ENCODE results near the gene CCDC178. TPM values are rescaled to one million over a fixed set of nuclear protein-coding genes. Genes with fewer than 3 reads are reported as not detected.
"Not testable (repeated sequence)": the region's sequence is repeated elsewhere in the genome, so short reads cannot be mapped to it uniquely, and the experiment has no call there.

Gene CCDC178
- total RNA-seq, 1 donor from 2014 or later = not detected

DNA sequence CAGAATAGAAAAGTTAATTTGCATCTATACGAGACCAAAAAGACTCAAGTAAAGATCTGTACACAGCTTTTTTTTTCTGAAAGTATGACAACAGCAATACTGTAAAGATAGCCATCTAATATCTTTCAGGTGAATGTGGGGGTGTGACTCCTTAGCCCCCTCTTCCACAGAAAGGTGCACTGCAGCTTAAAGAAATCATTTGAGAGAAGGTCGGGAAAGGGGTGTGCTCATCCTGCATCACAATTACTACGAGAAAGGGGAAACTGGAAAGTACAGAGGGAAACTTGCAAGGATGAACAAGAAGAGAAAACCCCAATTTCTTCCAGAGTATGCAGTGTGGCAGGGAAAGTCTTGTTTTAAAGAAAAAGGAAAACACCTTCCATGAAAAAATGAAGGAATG lies 255.6 kb downstream of the CCDC178 start:
- Mint-ChIP-seq H3K36me3 (ENCODE audit: unreplicated experiment) (no peaks in the 10 kb centered on the region), H3K27ac (ENCODE audit: unreplicated experiment) (no peak overlapping the region), H3K4me1 (ENCODE audit: unreplicated experiment) (no peaks in the 10 kb centered on the region), H3K4me3 (ENCODE audit: unreplicated experiment) (no peak overlapping the region), H3K9me3 (ENCODE audit: unreplicated experiment) (no peaks in the 10 kb centered on the region), H3K27me3 (ENCODE audit: unreplicated experiment) (peaks cover 8% of the 10 kb centered on the region)
- no peak for DNase-seq (ENCODE audit: extremely low spot score, unreplicated experiment)
- TF ChIP-seq, protein P1, sequence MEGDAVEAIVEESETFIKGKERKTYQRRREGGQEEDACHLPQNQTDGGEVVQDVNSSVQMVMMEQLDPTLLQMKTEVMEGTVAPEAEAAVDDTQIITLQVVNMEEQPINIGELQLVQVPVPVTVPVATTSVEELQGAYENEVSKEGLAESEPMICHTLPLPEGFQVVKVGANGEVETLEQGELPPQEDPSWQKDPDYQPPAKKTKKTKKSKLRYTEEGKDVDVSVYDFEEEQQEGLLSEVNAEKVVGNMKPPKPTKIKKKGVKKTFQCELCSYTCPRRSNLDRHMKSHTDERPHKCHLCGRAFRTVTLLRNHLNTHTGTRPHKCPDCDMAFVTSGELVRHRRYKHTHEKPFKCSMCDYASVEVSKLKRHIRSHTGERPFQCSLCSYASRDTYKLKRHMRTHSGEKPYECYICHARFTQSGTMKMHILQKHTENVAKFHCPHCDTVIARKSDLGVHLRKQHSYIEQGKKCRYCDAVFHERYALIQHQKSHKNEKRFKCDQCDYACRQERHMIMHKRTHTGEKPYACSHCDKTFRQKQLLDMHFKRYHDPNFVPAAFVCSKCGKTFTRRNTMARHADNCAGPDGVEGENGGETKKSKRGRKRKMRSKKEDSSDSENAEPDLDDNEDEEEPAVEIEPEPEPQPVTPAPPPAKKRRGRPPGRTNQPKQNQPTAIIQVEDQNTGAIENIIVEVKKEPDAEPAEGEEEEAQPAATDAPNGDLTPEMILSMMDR (IDR thresholded peaks at IDR 0.05) = no peak

DNA sequence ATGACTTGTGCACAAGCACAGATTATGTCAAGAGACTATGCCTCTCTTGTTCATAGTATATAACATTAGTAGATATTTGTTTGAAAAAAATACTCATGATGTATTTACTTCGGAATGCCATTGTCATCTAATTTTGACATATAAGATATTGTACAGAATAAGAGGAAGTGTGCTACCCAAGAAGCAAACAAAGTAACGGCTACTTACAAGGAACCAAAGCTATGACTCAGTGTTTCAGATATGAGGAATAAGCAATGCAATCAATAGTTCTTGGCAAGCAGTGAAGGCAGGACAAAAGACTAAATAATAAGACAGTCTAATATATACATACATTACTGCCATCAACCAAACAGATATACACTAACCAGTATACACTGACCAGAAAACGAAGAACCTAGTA lies 256.3 kb downstream of the CCDC178 start:
- TF ChIP-seq, protein P1 (IDR thresholded peaks at IDR 0.05) = no peak
- no peak for DNase-seq (ENCODE audit: extremely low spot score, unreplicated experiment)
- no peaks in the 10 kb centered on the region for H3K4me1 Mint-ChIP-seq (ENCODE audit: unreplicated experiment)
- H3K36me3 Mint-ChIP-seq (ENCODE audit: unreplicated experiment) = no peaks in the 10 kb centered on the region
- H3K27me3 Mint-ChIP-seq (ENCODE audit: unreplicated experiment) = peaks cover 8% of the 10 kb centered on the region
- H3K9me3 Mint-ChIP-seq (ENCODE audit: unreplicated experiment) = no peaks in the 10 kb centered on the region
- no peak overlapping the region for H3K4me3 Mint-ChIP-seq (ENCODE audit: unreplicated experiment)
- no peak overlapping the region for H3K27ac Mint-ChIP-seq (ENCODE audit: unreplicated experiment)

DNA sequence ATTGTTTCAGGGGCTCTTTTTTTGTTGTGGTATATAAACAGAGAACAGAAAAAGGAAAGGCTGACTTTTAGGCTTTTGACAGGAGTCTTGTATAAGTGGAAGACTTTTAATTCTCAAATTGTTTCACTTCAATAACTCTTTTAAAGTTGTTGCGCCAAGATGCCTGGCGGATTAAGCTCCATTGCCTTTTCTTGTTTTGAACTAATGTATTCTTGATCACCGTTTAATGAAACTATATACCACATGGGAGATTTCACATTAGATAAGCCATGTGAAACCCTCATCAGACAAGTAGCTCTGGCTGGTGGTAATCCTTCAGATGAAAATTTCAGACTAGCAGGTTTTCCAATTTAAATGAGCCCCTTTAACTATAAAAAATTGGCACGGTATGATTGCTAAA lies 257.4 kb downstream of the CCDC178 start:
- DNase-seq (ENCODE audit: extremely low spot score, unreplicated experiment) = no peak
- no peaks in the 10 kb centered on the region for H3K4me1 Mint-ChIP-seq (ENCODE audit: unreplicated experiment)
- no peak overlapping the region for H3K27ac Mint-ChIP-seq (ENCODE audit: unreplicated experiment)
- TF ChIP-seq, protein P1 (IDR thresholded peaks at IDR 0.05) = no peak
- peaks cover 8% of the 10 kb centered on the region for H3K27me3 Mint-ChIP-seq (ENCODE audit: unreplicated experiment)
- no peaks in the 10 kb centered on the region for H3K36me3 Mint-ChIP-seq (ENCODE audit: unreplicated experiment)
- no peaks in the 10 kb centered on the region for H3K9me3 Mint-ChIP-seq (ENCODE audit: unreplicated experiment)
- H3K4me3 Mint-ChIP-seq (ENCODE audit: unreplicated experiment) = no peak overlapping the region

DNA sequence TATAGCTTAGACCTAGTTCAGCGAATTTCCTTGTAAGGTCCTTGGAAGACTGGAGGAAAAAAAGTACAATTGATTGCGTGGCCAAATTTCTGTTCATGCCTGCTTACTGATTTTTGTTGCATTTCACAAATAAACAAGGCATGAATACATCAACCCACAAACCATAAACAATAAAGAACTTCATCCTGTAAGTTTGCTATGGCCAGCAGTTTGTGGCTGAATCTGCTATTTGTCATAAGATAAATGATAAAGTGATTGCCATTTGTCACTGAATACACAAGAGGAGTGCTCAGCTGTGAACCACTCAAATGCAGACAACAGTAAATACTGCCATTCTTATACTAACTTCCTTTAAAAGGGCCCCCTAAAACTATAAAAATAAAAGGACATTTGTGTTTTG lies 259.5 kb downstream of the CCDC178 start:
- DNase-seq (ENCODE audit: extremely low spot score, unreplicated experiment) = no peak
- TF ChIP-seq, protein P1 (IDR thresholded peaks at IDR 0.05) = no peak
- H3K27me3 Mint-ChIP-seq (ENCODE audit: unreplicated experiment) = peaks cover 5% of the 10 kb centered on the region
- no peak overlapping the region for H3K4me3 Mint-ChIP-seq (ENCODE audit: unreplicated experiment)
- no peaks in the 10 kb centered on the region for H3K36me3 Mint-ChIP-seq (ENCODE audit: unreplicated experiment)
- H3K4me1 Mint-ChIP-seq (ENCODE audit: unreplicated experiment) = no peaks in the 10 kb centered on the region
- no peaks in the 10 kb centered on the region for H3K9me3 Mint-ChIP-seq (ENCODE audit: unreplicated experiment)
- no peak overlapping the region for H3K27ac Mint-ChIP-seq (ENCODE audit: unreplicated experiment)

DNA sequence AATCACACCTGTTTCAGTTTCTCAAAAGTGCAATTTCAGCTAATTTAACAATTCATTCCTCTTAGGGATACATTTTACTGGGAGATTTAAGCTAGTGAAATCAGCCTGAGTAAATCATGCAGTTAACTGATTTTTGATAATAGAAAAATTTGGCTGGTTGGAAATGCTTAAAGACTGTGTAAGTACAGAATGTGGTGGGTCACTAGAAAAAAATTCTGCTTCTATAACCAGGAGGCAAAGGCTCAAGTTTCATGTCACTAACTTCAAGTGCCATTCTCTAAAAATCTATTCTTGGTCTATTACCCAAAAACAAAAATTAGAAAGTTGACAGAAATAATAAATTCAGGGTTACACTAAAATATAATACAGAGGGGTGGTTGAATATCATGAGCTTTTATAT lies 271.3 kb downstream of the CCDC178 start:
- Mint-ChIP-seq H3K36me3 (ENCODE audit: unreplicated experiment) (no peaks in the 10 kb centered on the region), H3K9me3 (ENCODE audit: unreplicated experiment) (no peaks in the 10 kb centered on the region), H3K4me3 (ENCODE audit: unreplicated experiment) (no peak overlapping the region), H3K27me3 (ENCODE audit: unreplicated experiment) (no peaks in the 10 kb centered on the region), H3K27ac (ENCODE audit: unreplicated experiment) (no peak overlapping the region), H3K4me1 (ENCODE audit: unreplicated experiment) (no peaks in the 10 kb centered on the region)
- no peak for DNase-seq (ENCODE audit: extremely low spot score, unreplicated experiment)
- TF ChIP-seq, protein P1 (IDR thresholded peaks at IDR 0.05) = no peak

DNA sequence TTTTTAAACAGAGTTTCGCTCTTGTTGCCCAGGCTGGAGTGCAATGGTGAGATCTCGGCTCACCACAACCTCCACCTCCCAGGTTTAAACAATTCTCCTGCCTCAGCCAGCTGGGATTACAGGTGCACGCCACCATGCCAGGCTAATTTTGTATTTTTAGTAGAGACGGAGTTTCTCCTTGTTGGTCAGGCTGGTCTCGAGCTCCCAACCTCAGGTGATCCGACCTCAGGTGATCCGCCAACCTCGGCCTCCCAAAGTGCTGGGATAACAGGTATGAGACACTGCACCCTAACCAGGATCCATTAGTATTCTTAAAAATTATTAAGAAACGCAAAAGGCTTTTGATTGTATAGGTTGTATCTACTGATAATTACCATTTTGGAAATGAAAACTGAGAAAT lies 276.4 kb downstream of the CCDC178 start:
- DNase-seq (ENCODE audit: extremely low spot score, unreplicated experiment); H3K36me3 Mint-ChIP-seq (ENCODE audit: unreplicated experiment); H3K27ac Mint-ChIP-seq (ENCODE audit: unreplicated experiment): not testable (repeated sequence)

More for the DNA sequence above, 276.4 kb downstream of the CCDC178 start:
- H3K27me3 Mint-ChIP-seq (ENCODE audit: unreplicated experiment); H3K4me3 Mint-ChIP-seq (ENCODE audit: unreplicated experiment); H3K4me1 Mint-ChIP-seq (ENCODE audit: unreplicated experiment); H3K9me3 Mint-ChIP-seq (ENCODE audit: unreplicated experiment): not testable (repeated sequence)
